WTC11 (cell line): ENCODE results near the gene SRGAP2B.
"Not testable (repeated sequence)": the region's sequence is repeated elsewhere in the genome, so short reads cannot be mapped to it uniquely, and the experiment has no call there.

Experiments used
- CREB1 ChIP-seq: sonication (generic); formaldehyde crosslinking; IDR thresholded peaks from 2 replicates; pipeline ENCODE4 v1.8.0; 2023; ENCODE audit warnings: mild to moderate bottlenecking, missing genetic modification reagents
- FOXJ3 ChIP-seq: sonication (generic); formaldehyde crosslinking; IDR thresholded peaks from 2 replicates; pipeline ENCODE4 v1.9.0; 2021; ENCODE audit warnings: missing genetic modification reagents, mild to moderate bottlenecking, borderline replicate concordance
- TEAD1 ChIP-seq: sonication (generic); formaldehyde crosslinking; IDR thresholded peaks from 2 replicates; pipeline ENCODE4 v1.8.0; 2022; ENCODE audit warnings: mild to moderate bottlenecking, missing genetic modification reagents
- ZNF219 ChIP-seq: sonication (generic); formaldehyde crosslinking; IDR thresholded peaks from 2 replicates; pipeline ENCODE4 v1.8.0; 2023; ENCODE audit warnings: missing genetic modification reagents, mild to moderate bottlenecking, borderline replicate concordance
- TF ChIP-seq, protein P1 (sequence below): fragments of 200-600 bp; IDR thresholded peaks from 2 replicates; pipeline ENCODE4 v1.8.0; 2022; ENCODE audit warnings: antibody characterized with exemption
- TF ChIP-seq, protein P2 (sequence below): sonication (generic); formaldehyde crosslinking; IDR thresholded peaks from 2 replicates; pipeline ENCODE4 v1.8.1; 2023; ENCODE audit warnings: mild to moderate bottlenecking, missing genetic modification reagents, borderline replicate concordance
- TF ChIP-seq, protein P3 (sequence below): sonication (generic); formaldehyde crosslinking; IDR thresholded peaks from 2 replicates; pipeline ENCODE4 v1.8.1; 2022; ENCODE audit warnings: missing genetic modification reagents, borderline replicate concordance
- TF ChIP-seq, protein P4 (sequence below): sonication (generic); formaldehyde crosslinking; IDR thresholded peaks from 2 replicates; pipeline ENCODE4 v1.8.1; 2022; ENCODE audit warnings: low read depth, mild to moderate bottlenecking, moderate library complexity, missing genetic modification reagents, borderline replicate concordance

DNA sequence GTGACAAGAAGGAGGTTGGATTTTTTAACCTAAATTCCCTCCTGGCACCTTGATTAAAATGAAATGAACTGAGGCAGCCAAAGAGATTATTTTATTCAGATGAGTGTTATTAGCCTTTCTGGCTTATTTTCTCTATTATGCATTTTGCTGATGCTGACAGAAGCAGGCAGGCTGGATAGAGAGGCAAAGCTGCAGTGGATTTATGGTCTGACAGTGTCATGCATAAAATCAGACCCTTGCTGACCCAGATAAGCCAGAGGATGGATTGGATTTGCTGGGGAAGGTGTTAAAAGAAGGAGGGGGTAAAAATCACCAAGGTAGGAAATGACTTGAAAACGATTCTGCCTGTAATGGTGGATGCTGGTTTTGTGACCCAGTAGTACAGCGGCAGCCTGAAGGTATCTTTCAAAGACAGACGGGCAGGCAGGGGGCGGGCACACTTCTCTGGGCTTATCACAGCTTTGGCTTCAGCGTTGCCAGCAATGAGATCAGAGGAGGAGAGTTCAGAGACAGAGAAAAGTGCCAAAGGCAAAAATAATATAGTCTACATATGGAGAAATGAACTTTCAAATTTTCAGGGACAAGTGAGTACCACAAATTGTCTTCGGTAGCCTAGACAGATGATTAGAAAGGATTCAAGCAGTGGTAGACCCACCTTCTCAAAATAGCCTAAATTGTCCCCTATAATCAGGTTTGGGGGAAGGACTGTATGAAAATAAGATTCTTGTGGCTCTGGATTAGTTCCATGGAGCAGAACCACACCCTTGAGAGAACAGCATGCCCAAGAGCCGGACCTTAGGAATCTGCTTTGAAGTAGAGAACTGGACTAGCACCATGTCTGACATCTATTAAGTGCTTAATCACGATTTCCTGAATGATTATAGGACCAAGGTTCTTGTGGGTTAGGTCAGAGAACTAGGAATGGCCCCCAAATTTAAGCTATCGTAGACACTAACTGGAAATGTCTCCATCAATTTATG is 133.2 kb downstream of the SRGAP2B start:
- TF ChIP-seq, protein P1, sequence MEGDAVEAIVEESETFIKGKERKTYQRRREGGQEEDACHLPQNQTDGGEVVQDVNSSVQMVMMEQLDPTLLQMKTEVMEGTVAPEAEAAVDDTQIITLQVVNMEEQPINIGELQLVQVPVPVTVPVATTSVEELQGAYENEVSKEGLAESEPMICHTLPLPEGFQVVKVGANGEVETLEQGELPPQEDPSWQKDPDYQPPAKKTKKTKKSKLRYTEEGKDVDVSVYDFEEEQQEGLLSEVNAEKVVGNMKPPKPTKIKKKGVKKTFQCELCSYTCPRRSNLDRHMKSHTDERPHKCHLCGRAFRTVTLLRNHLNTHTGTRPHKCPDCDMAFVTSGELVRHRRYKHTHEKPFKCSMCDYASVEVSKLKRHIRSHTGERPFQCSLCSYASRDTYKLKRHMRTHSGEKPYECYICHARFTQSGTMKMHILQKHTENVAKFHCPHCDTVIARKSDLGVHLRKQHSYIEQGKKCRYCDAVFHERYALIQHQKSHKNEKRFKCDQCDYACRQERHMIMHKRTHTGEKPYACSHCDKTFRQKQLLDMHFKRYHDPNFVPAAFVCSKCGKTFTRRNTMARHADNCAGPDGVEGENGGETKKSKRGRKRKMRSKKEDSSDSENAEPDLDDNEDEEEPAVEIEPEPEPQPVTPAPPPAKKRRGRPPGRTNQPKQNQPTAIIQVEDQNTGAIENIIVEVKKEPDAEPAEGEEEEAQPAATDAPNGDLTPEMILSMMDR: not testable (repeated sequence)
- TF ChIP-seq ZNF219; FOXJ3 (CRISPR knock-in tag); TEAD1 (CRISPR knock-in tag); CREB1 (CRISPR knock-in tag): not testable (repeated sequence)
- TF ChIP-seq, protein P2, sequence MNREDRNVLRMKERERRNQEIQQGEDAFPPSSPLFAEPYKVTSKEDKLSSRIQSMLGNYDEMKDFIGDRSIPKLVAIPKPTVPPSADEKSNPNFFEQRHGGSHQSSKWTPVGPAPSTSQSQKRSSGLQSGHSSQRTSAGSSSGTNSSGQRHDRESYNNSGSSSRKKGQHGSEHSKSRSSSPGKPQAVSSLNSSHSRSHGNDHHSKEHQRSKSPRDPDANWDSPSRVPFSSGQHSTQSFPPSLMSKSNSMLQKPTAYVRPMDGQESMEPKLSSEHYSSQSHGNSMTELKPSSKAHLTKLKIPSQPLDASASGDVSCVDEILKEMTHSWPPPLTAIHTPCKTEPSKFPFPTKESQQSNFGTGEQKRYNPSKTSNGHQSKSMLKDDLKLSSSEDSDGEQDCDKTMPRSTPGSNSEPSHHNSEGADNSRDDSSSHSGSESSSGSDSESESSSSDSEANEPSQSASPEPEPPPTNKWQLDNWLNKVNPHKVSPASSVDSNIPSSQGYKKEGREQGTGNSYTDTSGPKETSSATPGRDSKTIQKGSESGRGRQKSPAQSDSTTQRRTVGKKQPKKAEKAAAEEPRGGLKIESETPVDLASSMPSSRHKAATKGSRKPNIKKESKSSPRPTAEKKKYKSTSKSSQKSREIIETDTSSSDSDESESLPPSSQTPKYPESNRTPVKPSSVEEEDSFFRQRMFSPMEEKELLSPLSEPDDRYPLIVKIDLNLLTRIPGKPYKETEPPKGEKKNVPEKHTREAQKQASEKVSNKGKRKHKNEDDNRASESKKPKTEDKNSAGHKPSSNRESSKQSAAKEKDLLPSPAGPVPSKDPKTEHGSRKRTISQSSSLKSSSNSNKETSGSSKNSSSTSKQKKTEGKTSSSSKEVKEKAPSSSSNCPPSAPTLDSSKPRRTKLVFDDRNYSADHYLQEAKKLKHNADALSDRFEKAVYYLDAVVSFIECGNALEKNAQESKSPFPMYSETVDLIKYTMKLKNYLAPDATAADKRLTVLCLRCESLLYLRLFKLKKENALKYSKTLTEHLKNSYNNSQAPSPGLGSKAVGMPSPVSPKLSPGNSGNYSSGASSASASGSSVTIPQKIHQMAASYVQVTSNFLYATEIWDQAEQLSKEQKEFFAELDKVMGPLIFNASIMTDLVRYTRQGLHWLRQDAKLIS (CRISPR knock-in tag): not testable (repeated sequence)
- TF ChIP-seq, protein P3, sequence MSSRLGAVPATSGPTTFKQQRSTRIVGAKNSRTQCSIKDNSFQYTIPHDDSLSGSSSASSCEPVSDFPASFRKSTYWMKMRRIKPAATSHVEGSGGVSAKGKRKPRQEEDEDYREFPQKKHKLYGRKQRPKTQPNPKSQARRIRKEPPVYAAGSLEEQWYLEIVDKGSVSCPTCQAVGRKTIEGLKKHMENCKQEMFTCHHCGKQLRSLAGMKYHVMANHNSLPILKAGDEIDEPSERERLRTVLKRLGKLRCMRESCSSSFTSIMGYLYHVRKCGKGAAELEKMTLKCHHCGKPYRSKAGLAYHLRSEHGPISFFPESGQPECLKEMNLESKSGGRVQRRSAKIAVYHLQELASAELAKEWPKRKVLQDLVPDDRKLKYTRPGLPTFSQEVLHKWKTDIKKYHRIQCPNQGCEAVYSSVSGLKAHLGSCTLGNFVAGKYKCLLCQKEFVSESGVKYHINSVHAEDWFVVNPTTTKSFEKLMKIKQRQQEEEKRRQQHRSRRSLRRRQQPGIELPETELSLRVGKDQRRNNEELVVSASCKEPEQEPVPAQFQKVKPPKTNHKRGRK: not testable (repeated sequence)
- TF ChIP-seq, protein P4, sequence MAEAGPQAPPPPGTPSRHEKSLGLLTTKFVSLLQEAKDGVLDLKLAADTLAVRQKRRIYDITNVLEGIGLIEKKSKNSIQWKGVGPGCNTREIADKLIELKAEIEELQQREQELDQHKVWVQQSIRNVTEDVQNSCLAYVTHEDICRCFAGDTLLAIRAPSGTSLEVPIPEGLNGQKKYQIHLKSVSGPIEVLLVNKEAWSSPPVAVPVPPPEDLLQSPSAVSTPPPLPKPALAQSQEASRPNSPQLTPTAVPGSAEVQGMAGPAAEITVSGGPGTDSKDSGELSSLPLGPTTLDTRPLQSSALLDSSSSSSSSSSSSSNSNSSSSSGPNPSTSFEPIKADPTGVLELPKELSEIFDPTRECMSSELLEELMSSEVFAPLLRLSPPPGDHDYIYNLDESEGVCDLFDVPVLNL (CRISPR knock-in tag): not testable (repeated sequence)
